K562 (cell line): ENCODE data around the gene VAMP4. TPM values are rescaled to one million over a fixed set of nuclear protein-coding genes. Genes with fewer than 3 reads are reported as not detected.
A peak's percentile ranks its signal among the peaks of the same experiment; 100 is the strongest.

Experiments
- CBFA2T3 ChIP-seq: fragments of 450-650 bp; IDR thresholded peaks from 2 replicates; pipeline ENCODE4 v1.6.1; 2017
- CEBPG ChIP-seq, 3 experiments: fragments of 200-800 bp in 1 of 3; sonication (Bioruptor generic) in 1 of 3; sonication (generic) in 1 of 3; formaldehyde crosslinking in 1 of 3; IDR thresholded peaks in 2 of 3; conservative IDR thresholded peaks in 1 of 3; 2 replicates each; pipeline versions ENCODE4 v1.6.1 to v1.8.0; 2016 to 2022; ENCODE audit warnings: missing compliant biosample characterization in 2 of 3, missing genetic modification characterization in 2 of 3, mild to moderate bottlenecking in 1 of 3, missing genetic modification reagents in 1 of 3
- DACH1 ChIP-seq: fragments of 450-650 bp; IDR thresholded peaks from 2 replicates; pipeline ENCODE4 v1.6.1; 2018; ENCODE audit not compliant: partially characterized antibody
- IRF1 ChIP-seq: sonication (generic); formaldehyde crosslinking; IDR thresholded peaks from 2 replicates; pipeline ENCODE4 v1.8.0; 2022; ENCODE audit warnings: missing genetic modification reagents, mild to moderate bottlenecking, borderline replicate concordance
- MEF2A ChIP-seq: IDR thresholded peaks from 2 replicates; pipeline ENCODE4 v1.6.1; 2011; ENCODE audit warnings: low read depth, mild to moderate bottlenecking, low read length, moderate library complexity; ENCODE audit not compliant: control insufficient read depth
- POLR2AphosphoS5 ChIP-seq: IDR thresholded peaks from 2 replicates; pipeline ENCODE4 v1.6.1; 2011; ENCODE audit warnings: mild to moderate bottlenecking, low read depth, low read length, moderate library complexity; ENCODE audit not compliant: control insufficient read depth, insufficient read depth
- POLR2G ChIP-seq: fragments of 200-400 bp; formaldehyde crosslinking; IDR thresholded peaks from 2 replicates; pipeline ENCODE4 v1.6.1; 2017; ENCODE audit warnings: low read depth, mild to moderate bottlenecking, antibody characterized with exemption, low read length, moderate library complexity
- PRPF4 ChIP-seq: fragments of 200-400 bp; formaldehyde crosslinking; IDR thresholded peaks from one replicate; pipeline ENCODE4 v1.6.1; 2017; ENCODE audit warnings: low read length, low read depth, mild to moderate bottlenecking; ENCODE audit not compliant: insufficient read depth, poor library complexity, severe bottlenecking
- RFX1 ChIP-seq: fragments of 450-650 bp; IDR thresholded peaks from 2 replicates; pipeline ENCODE4 v1.6.1; 2016; ENCODE audit warnings: mild to moderate bottlenecking, moderate library complexity
- RFX5 ChIP-seq: IDR thresholded peaks from 2 replicates; pipeline ENCODE4 v1.6.1; 2011; ENCODE audit warnings: low read depth, mild to moderate bottlenecking, improper control_type of control experiment, low read length
- RUNX1 ChIP-seq: sonication (generic); IDR thresholded peaks from 2 replicates; pipeline ENCODE4 v1.6.1; 2016; ENCODE audit warnings: antibody characterized with exemption, low read depth
- SAFB2 ChIP-seq: fragments of 200-400 bp; formaldehyde crosslinking; IDR thresholded peaks from 2 replicates; pipeline ENCODE4 v1.6.1; 2018; ENCODE audit warnings: borderline replicate concordance, low read length, low read depth, moderate library complexity; ENCODE audit not compliant: severe bottlenecking
- SIN3A ChIP-seq, 2 experiments: fragments of 150-350 bp in 1 of 2; IDR thresholded peaks; 2 replicates each; pipeline ENCODE4 v1.6.1; 2011 to 2016; ENCODE audit warnings: borderline replicate concordance in 2 of 2, low read depth in 2 of 2, low read length in 2 of 2, mild to moderate bottlenecking in 2 of 2, moderate library complexity in 2 of 2; ENCODE audit not compliant: control insufficient read depth in 1 of 2
- TAF9B ChIP-seq: fragments of 450-650 bp; IDR thresholded peaks from 2 replicates; pipeline ENCODE4 v1.6.1; 2018; ENCODE audit warnings: mild to moderate bottlenecking; ENCODE audit not compliant: partially characterized antibody
- TARDBP ChIP-seq: fragments of 450-650 bp; IDR thresholded peaks from 2 replicates; pipeline ENCODE4 v1.6.1; 2016
- TEAD1 ChIP-seq, 2 experiments: fragments of 450-650 bp in 1 of 2; sonication (generic) in 1 of 2; formaldehyde crosslinking; IDR thresholded peaks; 2 replicates each; pipeline versions ENCODE4 v1.4.0 to v1.8.0; 2020 to 2022; ENCODE audit warnings: mild to moderate bottlenecking in 2 of 2, missing genetic modification reagents in 1 of 2
- TFAP4 ChIP-seq: sonication (generic); formaldehyde crosslinking; IDR thresholded peaks from 2 replicates; pipeline ENCODE4 v1.8.0; 2022; ENCODE audit warnings: missing genetic modification reagents, mild to moderate bottlenecking, moderate library complexity, borderline replicate concordance
- ZKSCAN3 ChIP-seq: fragments of 250-450 bp; sonication (Bioruptor Pico); IDR thresholded peaks from 2 replicates; pipeline ENCODE4 v1.4.0; 2020
- ZKSCAN8 ChIP-seq: fragments of 200-800 bp; sonication (Bioruptor generic); IDR thresholded peaks from 2 replicates; pipeline ENCODE4 v1.6.1; 2016; ENCODE audit warnings: missing genetic modification characterization, missing compliant biosample characterization
- ZNF197 ChIP-seq: fragments of 200-800 bp; sonication (Bioruptor generic); IDR thresholded peaks from 2 replicates; pipeline ENCODE4 v1.6.1; 2016; ENCODE audit warnings: low read depth, missing genetic modification characterization, missing compliant biosample characterization
- ZNF224 ChIP-seq: sonication (generic); formaldehyde crosslinking; IDR thresholded peaks from 2 replicates; pipeline ENCODE4 v1.8.0; 2022; ENCODE audit warnings: mild to moderate bottlenecking, missing genetic modification reagents
- ZNF263 ChIP-seq: sonication (generic); formaldehyde crosslinking; IDR thresholded peaks from 2 replicates; pipeline ENCODE4 v1.8.0; 2022; ENCODE audit warnings: mild to moderate bottlenecking, missing genetic modification reagents, borderline replicate concordance
- ZNF277 ChIP-seq: fragments of 250-450 bp; sonication (Bioruptor Pico); IDR thresholded peaks from 2 replicates; pipeline ENCODE4 v1.8.0; 2022; ENCODE audit warnings: inconsistent platforms, mild to moderate bottlenecking, moderate library complexity, borderline replicate concordance
- ZNF280B ChIP-seq: fragments of 250-450 bp; sonication (Bioruptor Pico); IDR thresholded peaks from 2 replicates; pipeline ENCODE4 v1.5.1; 2021; ENCODE audit warnings: mild to moderate bottlenecking
- ZNF436 ChIP-seq: fragments of 250-450, 450-650 bp; sonication (Bioruptor Pico); formaldehyde crosslinking; IDR thresholded peaks from 2 replicates; pipeline ENCODE4 v1.7.0; 2020; ENCODE audit warnings: mild to moderate bottlenecking
- polyA plus RNA-seq, 8 experiments: library from polyadenylated mRNA; depleted of rRNA in 4 of 8; stranded (reverse) in 5 of 8; unstranded in 3 of 8; fragments of >200 nt; fragmentation: Nextera tagmentation in 2 of 8; fragmentation: Illumina TruSeq in 1 of 8; extraction: Ambion mirVana in 2 of 8; extraction: Trizol in 1 of 8; gene quantifications; 2 replicates each; pipeline versions ENCODE4 v1.2.1 to v1.2.3, GENCODE V29; 2011 to 2014; ENCODE audit warnings: inconsistent platforms in 1 of 8, missing spikeins in 1 of 8
- total RNA-seq, 7 experiments: library from RNA; depleted of rRNA in 6 of 7; stranded (reverse); fragments of >200 nt in 6 of 7; fragmentation: Illumina TruSeq in 2 of 7; extraction: Trizol in 2 of 7; gene quantifications; 2 replicates each; pipeline versions ENCODE4 v1.2.1 to v1.2.3, GENCODE V29; 2011 to 2021; ENCODE audit warnings: low replicate concordance in 1 of 7

Gene VAMP4
- total and polyA plus RNA-seq, 9 of the 15 experiments (the other 6 are each of a cell fraction or from before 2014, with no cell fraction given), result 3.3 to 21.4 (median 11.9) TPM

- no peak for TF ChIP-seq ZNF280B
- TF ChIP-seq TARDBP, result no peak
- TF ChIP-seq ZNF263 (CRISPR knock-in tag), result no peak
- no peak for TF ChIP-seq RFX1
- TF ChIP-seq CEBPG (CRISPR knock-in tag; IDR thresholded peaks at IDR 0.05), result no peak
- TF ChIP-seq CEBPG (tag; conservative IDR thresholded peaks at IDR 0.05 in 1 of 2, IDR thresholded peaks at IDR 0.05 in 1 of 2), result no peak
- TF ChIP-seq DACH1, result peak; percentile 83
- TF ChIP-seq POLR2AphosphoS5, result no peak
- TF ChIP-seq MEF2A, result no peak
- no peak for TF ChIP-seq ZNF197
- TF ChIP-seq PRPF4, result no peak
- no peak for TF ChIP-seq RUNX1
- TF ChIP-seq ZNF277 (CRISPR knock-in tag), result no peak
- no peak for TF ChIP-seq SAFB2
- no peak for TF ChIP-seq ZNF224 (CRISPR knock-in tag)
- TF ChIP-seq TAF9B, result peak; percentile 77
- 0 out of 4 replicates have a peak, but pooled peaks of 1 of the 2 experiments have one; percentile 43 for TF ChIP-seq SIN3A (IDR thresholded peaks at IDR 0.05; ENCODE audit: borderline replicate concordance in 2 of 2, control insufficient read depth in 1 of 2, low read depth in 2 of 2, low read length in 2 of 2)
- no peak for TF ChIP-seq IRF1
- no peak for TF ChIP-seq ZKSCAN3 (CRISPR knock-in tag)
- peak; percentile 75 for TF ChIP-seq TFAP4
- TF ChIP-seq ZNF436 (CRISPR knock-in tag), result no peak
- no peak for TF ChIP-seq RFX5
- TF ChIP-seq ZKSCAN8, result no peak
- no peak for TF ChIP-seq TEAD1 (CRISPR knock-in tag; IDR thresholded peaks at IDR 0.05)
- peak; percentile 52 for TF ChIP-seq CBFA2T3
- TF ChIP-seq POLR2G, result no peak
Observed at GRCh38 chr1:171754353-171754705, 12.5 kb upstream of the VAMP4 start (continued).
